OCI-LY3 (cell line): ENCODE measurements around the gene BMP7.

Experiments used
- H2AFZ ChIP-seq: fragments of 200-600, 300-600 bp; shearing (Covaris generic); 2 replicates; pipeline ENCODE4 v1.6.0; 2014; ENCODE audit warnings: antibody characterized with exemption, low read depth, low read length
- H3K27ac ChIP-seq: fragments of 200-600, 300-600 bp; sonication (generic); 2 replicates; pipeline ENCODE4 v1.5.1; 2014; ENCODE audit warnings: mild to moderate bottlenecking, low read length, moderate library complexity, mixed read lengths
- H3K27me3 ChIP-seq: fragments of 200-600, 300-600 bp; sonication (generic); 2 replicates; pipeline ENCODE4 v1.6.1; 2014; ENCODE audit warnings: low read depth, low read length, mixed read lengths
- H3K36me3 ChIP-seq: fragments of 200-600, 300-600 bp; sonication (generic); replicated peaks from 2 replicates; pipeline ENCODE3; 2014; ENCODE audit warnings: low read depth, low read length, mixed read lengths
- H3K4me1 ChIP-seq: fragments of 300-600, 200-600 bp; sonication (generic); 2 replicates; pipeline ENCODE4 v1.6.1; 2014; ENCODE audit warnings: low read length, mixed read lengths
- H3K4me2 ChIP-seq: fragments of 200-600, 300-600 bp; sonication (generic); 2 replicates; pipeline ENCODE4 v1.6.1; 2014; ENCODE audit warnings: low read length, mixed read lengths
- H3K4me3 ChIP-seq: fragments of 300-600, 200-600 bp; sonication (generic); 2 replicates; pipeline ENCODE4 v1.5.1; 2014; ENCODE audit warnings: antibody characterized with exemption, mild to moderate bottlenecking, low read length, moderate library complexity
- H3K79me2 ChIP-seq: fragments of 300-600, 200-600 bp; shearing (Covaris generic); 2 replicates; pipeline ENCODE4 v1.6.1; 2014; ENCODE audit warnings: mild to moderate bottlenecking, low read length, mixed read lengths
- H3K9ac ChIP-seq: fragments of 300-600, 200-600 bp; shearing (Covaris generic); 2 replicates; pipeline ENCODE4 v1.6.0; 2014; ENCODE audit warnings: mild to moderate bottlenecking, low read length, moderate library complexity
- H3K9me3 ChIP-seq: fragments of 200-600, 300-600 bp; shearing (Covaris generic); 2 replicates; pipeline ENCODE4 v1.6.1; 2014; ENCODE audit warnings: low read length, mixed read lengths; ENCODE audit not compliant: insufficient read depth
- H4K20me1 ChIP-seq: fragments of 200-600, 300-600 bp; sonication (generic); 2 replicates; pipeline ENCODE4 v1.6.1; 2016; ENCODE audit warnings: low read length, mixed read lengths; ENCODE audit not compliant: insufficient read depth
- CTCF ChIP-seq: fragments of 200-600, 300-600 bp; sonication (generic); IDR thresholded peaks from 2 replicates; pipeline ENCODE4 v1.5.1; 2014; ENCODE audit warnings: antibody characterized with exemption, low read length, low read depth
- EZH2phosphoT487 ChIP-seq: fragments of 200-600 bp; shearing (Covaris generic); IDR thresholded peaks from 2 replicates; pipeline ENCODE4 v1.6.1; 2018; ENCODE audit warnings: antibody characterized with exemption, mixed run types, low read depth

BMP7 gene

GRCh38 chr20:57223648-57224489 is 42.6 kb downstream of the BMP7 start:
- Histone ChIP-seq H3K79me2 (no peaks in the 10 kb centered on the region), H3K4me2 (no peak overlapping the region), H3K27ac (no peak overlapping the region), H3K4me1 (no peaks in the 10 kb centered on the region), H3K27me3 (peaks cover 26% of the 10 kb centered on the region), H4K20me1 (no peaks in the 10 kb centered on the region), H3K9ac (no peak overlapping the region), H3K4me3 (no peak overlapping the region), H3K36me3 (no peaks in the 10 kb centered on the region), H3K9me3 (no peaks in the 10 kb centered on the region), H2AFZ (no peak overlapping the region)
- no peak for TF ChIP-seq CTCF
- TF ChIP-seq EZH2phosphoT487 = no peak

GRCh38 chr20:57222631-57222950 is 43.9 kb downstream of the BMP7 start:
- peaks cover 19% of the 10 kb centered on the region for H3K27me3 ChIP-seq
- no peaks in the 10 kb centered on the region for H3K4me1 ChIP-seq
- no peaks in the 10 kb centered on the region for H3K79me2 ChIP-seq
- no peak overlapping the region for H3K4me2 ChIP-seq
- H3K9me3 ChIP-seq = no peaks in the 10 kb centered on the region
- no peak overlapping the region for H3K4me3 ChIP-seq
- H4K20me1 ChIP-seq = no peaks in the 10 kb centered on the region
- no peak overlapping the region for H2AFZ ChIP-seq
- no peak for TF ChIP-seq CTCF
- no peak for TF ChIP-seq EZH2phosphoT487
- no peak overlapping the region for H3K27ac ChIP-seq
- H3K9ac ChIP-seq = no peak overlapping the region
- H3K36me3 ChIP-seq = no peaks in the 10 kb centered on the region

- H3K9ac ChIP-seq = no peak overlapping the region
- no peak overlapping the region for H2AFZ ChIP-seq
- peaks cover 19% of the 10 kb centered on the region for H3K27me3 ChIP-seq
- H3K4me2 ChIP-seq = no peak overlapping the region
- no peaks in the 10 kb centered on the region for H3K36me3 ChIP-seq
- H3K9me3 ChIP-seq = no peaks in the 10 kb centered on the region
- H3K79me2 ChIP-seq = no peaks in the 10 kb centered on the region
- no peaks in the 10 kb centered on the region for H4K20me1 ChIP-seq
- H3K27ac ChIP-seq = no peak overlapping the region
- no peak overlapping the region for H3K4me3 ChIP-seq
- no peaks in the 10 kb centered on the region for H3K4me1 ChIP-seq
- TF ChIP-seq CTCF = no peak
- no peak for TF ChIP-seq EZH2phosphoT487
These were observed 44.4 kb downstream of the BMP7 start for GRCh38 chr20:57221916-57222630.

GRCh38 chr20:57220337-57221145 is 45.9 kb downstream of the BMP7 start:
- Histone ChIP-seq H3K4me2 (no peak overlapping the region), H3K9me3 (no peaks in the 10 kb centered on the region), H3K4me1 (no peaks in the 10 kb centered on the region), H3K4me3 (no peak overlapping the region), H3K27ac (no peak overlapping the region), H4K20me1 (no peaks in the 10 kb centered on the region), H3K36me3 (no peaks in the 10 kb centered on the region), H3K79me2 (no peaks in the 10 kb centered on the region), H2AFZ (no peak overlapping the region), H3K27me3 (peaks cover 16% of the 10 kb centered on the region), H3K9ac (no peak overlapping the region)
- TF ChIP-seq EZH2phosphoT487 (no peak), CTCF (no peak)
